SH-SY5Y (cell line): ENCODE results near the gene PACS2.

Experiments
- GATA2 ChIP-seq: IDR thresholded peaks from 2 replicates; pipeline ENCODE4 v1.6.1; 2011; ENCODE audit warnings: mild to moderate bottlenecking, low read depth, low read length
- GATA3 ChIP-seq: IDR thresholded peaks from 2 replicates; pipeline ENCODE4 v1.6.1; 2011; ENCODE audit warnings: low read depth, mild to moderate bottlenecking, low read length, moderate library complexity

DNA sequence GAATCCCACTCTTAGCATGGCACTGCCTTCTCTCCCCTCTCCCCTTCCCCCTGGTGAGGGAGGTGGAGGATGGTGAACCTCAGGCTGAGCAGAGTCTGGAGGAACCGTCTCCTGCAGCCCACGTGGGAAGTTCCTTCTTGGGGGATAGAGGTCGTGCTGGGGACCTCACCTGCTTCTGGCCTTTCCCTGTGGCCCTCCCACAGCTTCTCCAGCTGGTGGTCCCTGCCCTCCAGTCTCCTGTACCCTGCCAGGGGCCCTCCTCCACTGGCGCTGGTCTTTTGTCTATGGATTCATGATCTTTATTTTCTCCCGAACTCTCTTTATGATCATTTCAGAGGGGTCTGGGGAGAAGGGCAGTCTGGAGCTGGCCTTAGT, 96.1 kb downstream of the PACS2 start:
- no peak for TF ChIP-seq GATA3
- TF ChIP-seq GATA2 = no peak
